GM19397 (cell line): Measurements from ENCODE around the gene TECR.
A peak's percentile ranks its signal among the peaks of the same experiment; 100 is the strongest.
"Not testable (repeated sequence)": the region's sequence is repeated elsewhere in the genome, so short reads cannot be mapped to it uniquely, and the experiment has no call there.

Experiments used
- ATAC-seq: cut with Tn5 transposase; IDR thresholded peaks from one replicate; pipeline ENCODE4 v1.9.1; 2021; ENCODE audit warnings: mild to moderate bottlenecking, moderate library complexity; ENCODE audit not compliant: unreplicated experiment

TECR gene

GRCh38 chr19:14529254-14530004, at the start of gene TECR:
TECR (plus strand) TSS chr19:14529594; CDS start chr19:14529697, 103 bp downstream.
- peak; percentile 96 for ATAC-seq

DNA sequence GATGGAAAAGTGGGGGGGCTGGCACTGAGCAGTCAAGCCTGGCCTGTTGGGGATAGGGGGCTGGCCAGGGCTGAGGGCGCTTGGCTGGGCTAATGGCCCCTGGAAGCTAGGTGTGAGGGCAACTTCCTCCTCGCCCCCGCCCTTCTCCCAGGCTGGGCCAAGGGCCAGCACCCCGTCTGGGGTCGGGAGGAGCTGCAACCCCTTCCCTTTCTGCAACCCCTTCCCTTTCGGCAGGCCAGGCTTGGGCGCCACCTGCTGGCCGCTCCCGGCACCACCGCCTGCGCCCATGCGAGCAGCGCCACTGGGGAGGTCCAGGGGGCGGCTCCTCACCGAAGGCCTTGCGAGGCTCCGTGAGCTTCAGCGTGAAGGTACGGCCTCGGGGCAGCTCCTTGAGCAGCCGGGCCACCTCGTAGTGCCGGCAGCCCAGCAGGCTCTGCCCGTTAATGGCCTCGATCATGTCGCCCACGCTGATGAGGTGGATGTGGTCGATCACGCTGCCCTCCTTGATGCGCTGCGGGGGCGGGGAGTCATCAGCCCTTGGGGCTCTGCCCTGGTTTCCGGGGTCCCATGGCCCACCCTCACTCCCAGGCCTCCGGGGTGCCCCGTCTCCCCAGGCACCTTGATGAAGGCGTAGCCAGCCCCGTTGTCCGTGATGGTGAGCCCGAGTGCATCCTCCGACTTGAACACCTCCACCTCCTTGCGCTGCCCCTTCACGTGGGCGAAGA, 49.3 kb upstream of the TECR start:
- ATAC-seq, result no peak

DNA sequence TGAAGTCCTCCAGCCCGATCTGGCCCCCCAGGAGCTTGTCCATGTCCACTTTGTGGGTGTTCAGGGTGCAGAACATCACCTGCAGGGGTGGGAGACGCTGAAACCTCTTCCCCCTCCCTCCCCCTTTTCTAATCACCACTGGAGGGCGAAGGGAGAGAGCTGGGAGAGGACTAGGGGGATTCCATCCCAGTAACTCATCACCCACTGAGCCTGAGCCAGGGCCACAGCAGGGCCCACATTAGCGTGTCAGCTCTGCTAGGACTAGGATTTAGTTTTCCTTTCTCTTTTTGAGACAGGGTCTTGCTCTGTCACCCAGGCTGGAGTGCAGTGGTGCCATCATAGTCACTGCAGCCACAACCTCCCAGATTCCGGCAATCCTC, 48.7 kb upstream of the TECR start:
- ATAC-seq, result no peak

DNA sequence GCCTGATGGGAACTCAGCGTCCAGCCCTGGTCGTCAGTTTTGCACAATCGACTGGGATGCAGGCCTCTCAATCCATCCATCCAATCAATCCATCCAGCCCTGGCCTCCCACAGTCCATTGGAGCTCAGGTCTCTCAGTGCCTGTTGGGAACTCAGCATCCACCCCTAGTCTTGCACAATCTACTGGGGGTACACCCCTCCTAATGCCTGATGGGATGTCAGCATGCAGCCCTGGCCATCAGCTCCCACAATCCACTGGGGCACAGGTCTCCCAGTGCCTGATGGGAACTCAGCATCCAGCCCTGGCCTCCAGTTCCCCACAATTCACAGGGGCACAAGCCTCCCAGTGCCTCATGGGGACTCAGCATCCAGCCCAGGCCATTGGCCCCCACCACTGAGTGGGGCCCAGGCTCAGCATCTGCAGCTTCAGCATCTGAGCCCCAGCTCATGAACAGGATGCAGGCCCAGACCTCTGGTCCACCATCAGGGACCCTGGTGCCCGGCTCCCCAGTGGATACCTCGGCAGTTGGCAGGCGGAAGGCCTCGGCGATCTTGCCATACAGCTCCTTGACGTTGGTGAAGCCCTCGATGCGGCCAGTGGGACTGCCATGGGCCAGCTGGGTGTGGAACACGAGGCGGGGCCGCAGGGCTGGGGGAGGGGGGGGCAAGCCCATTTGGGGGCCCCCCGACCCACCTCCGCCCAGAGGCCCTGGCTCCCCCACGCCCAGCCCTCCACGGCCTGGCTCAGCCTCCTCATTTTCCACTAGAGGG, 47.0 kb upstream of the TECR start:
- ATAC-seq, result no peak

DNA sequence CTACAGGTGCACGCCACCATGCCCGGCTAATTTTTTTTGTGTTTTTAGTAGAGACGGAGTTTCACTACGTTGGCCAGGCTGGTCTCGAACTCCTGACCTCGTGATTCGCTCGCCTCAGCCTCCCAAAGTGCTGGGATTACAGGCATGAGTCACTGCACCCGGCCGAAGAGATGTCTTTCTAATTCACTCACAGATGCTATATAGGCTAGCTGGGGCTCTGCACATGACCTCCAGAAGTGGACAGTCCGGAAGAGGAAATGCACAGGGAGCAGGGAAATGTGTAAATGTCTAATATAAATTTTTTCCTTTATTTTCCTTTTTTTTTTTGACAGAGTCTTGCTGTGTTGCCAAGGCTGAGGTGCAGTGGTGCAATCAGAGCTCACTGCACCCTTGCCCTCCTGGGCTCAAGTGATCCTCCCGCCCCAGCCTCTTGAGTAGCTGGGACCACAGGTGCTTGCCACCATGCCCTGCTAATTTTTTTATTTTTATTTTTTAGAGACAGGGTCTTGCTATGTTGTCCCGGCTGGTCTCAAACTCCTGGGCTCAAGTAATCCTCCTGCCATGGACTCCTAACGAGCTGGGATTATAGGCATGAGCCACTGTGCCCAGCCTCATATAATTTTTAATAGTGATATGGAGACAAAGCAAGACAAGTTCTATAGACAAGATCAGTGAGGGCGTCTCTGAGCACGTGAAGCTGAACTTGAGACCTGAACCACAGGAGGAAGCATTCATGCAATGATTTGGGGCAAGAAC, 41.8 kb upstream of the TECR start:
- ATAC-seq, result no peak

DNA sequence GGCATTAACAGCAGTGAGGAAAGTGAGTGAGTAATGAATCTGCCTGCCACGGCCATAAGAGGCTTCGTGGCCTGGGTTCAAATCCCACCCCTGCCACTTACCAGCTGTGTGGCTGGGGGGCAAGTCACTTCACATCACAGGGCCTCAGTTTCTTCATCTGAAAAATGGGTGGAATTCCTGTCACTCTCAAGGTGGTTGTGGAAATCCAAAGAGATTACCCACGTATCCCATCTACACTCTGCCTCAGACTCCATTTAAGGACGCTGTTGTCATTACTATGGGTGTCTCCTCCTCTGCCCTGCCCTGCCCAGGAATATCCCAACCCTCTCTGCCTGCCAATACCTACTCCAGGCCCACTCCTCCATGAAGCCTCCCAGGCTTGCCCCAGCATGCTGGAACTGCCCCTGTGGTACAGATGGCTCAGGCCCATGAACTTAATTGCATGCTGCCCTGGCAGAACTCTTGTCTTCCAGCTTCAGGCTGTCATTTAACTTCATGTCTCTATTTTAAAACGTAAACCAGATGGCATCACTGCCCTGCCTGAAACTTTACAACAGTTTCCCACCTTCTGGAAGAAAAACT, 36.5 kb upstream of the TECR start:
- ATAC-seq, result no peak

- no peak for ATAC-seq
Measured at GRCh38 chr19:14494411-14494810, 35.0 kb upstream of the TECR start.

DNA sequence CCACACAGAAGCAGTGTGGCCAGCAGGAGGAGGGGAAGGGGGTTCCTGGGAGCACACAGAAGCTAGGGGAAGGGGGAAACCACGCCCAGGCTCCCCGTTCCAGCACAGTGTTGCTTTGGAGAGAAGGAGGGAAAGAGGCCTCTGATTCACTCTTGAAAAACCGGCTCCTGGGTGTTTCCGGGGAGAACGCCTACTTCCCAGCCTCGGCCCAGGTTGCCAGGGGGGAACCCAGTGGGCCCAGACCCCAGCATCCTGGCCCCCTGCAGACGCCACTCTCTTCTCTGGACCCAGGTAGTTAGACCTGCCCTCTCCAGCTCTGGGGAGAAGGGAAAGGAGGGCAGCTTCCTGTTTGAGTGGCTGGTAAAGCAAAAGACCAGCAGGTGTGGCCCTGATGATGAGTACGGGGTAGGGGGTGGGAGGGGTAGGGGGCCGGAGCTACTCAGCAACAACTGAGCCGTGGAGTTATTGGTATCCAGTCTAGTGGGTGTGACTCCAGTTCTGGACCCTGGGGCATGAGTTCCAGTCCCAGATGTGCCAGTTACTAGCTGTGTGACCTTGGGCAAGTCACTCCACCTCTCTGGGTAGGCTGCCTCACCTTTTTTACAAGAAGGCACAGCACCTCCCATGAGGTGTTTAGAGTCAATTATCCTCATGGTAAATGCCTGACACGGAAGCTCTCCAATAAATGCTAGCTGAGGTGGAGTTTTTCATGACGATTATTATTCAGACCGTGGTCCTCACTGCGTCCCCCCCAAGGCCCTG, 34.3 kb upstream of the TECR start:
- ATAC-seq, result no peak

DNA sequence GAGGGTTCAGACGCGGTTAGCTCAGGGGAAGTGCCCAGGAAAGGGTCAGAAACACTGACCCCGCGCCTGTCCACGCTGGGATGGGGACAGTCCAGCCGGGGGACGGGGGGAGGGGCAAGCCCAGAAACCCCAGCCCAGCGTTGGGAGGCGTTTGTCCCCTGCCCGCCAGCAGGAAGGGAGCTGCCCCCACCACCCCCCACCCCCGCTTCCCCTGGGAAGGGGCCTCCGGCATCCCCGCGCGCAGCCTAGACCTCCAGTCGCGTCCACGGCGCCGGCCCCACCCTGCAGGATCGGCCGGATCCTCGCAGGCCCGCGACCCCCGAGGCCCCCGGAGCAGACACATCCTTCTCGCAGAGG, 33.7 kb upstream of the TECR start:
- no peak for ATAC-seq

DNA sequence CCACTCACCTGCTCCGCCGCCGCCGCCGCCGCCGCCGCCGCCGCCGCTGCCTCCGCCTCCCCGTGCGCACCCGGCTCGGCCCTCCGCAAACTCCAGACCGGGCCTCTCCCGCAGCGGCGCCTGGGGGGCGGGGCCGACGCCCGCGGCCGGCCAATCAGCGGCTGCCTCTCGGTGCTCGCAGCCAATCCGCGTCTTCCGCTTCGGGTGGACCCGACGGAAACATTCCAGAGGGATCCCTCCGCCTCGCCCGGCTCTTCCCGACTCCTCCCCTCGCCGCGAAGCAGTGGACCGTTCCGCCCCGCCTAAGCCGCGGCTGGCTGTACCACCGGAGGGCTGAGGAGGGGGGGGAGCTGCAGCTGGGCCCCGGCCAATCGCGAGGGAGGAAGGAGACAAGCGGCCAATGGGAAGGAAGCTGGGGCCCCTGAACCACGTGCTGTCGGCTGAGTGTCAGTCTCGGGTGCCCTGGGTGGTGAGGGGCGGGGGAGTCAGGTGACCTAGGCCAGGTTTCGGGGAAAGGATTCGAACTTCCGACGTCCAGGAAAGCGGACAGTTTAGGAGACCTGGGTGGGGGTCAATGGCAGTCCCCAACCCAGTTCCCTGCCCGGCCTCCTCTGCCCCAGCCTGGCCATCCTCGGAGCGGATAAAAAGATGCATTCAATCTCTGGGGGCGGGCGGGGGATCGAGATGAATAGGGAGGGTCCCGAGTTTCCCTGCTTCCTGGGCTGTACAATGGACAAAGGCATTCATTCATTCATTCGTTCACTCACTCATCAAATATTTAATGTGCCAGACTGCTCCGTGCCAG, 33.2 kb upstream of the TECR start, which contains the start of gene GIPC1:
Gene GIPC1, minus strand, starts transcription at position 99 of the 805 bp plus-strand sequence. CDS start 13,151 bp downstream, outside the sequence.
- peak; percentile 87 for ATAC-seq

- no peak for ATAC-seq
Measured at GRCh38 chr19:14496834-14497227, 32.6 kb upstream of the TECR start.

DNA sequence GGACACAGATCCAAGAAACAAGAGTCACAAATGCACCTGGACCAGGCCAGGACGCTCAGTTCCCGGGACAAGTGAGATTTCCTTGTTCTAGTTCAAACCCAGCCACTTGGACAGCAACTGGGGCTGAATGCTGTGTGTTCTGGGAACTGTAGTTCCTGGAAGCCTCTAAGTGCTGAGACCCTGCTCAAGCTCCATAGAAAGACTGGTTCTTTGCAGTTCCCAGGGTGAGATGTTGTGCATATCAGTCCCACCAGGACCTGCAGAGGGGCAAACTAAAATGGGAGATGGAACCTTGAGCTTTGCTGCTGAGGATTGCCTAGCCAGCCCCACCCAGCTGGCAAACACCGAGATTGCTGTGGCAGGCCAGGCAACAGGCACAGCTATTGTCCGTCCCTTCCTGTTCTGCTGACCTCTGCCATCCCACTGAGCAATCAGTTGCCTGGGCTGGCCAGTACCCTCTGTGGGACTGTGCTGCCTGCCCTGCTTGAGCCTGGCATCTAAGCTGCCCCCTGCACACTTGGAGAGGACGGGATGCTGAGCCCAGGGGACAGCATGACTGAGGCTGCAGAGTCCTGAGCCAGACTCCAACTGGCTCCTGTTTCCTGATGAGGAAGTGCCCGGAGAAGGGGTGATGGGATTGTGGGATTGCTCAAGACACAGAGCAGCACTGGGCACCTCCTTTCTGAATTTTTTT, 32.0 kb upstream of the TECR start:
- ATAC-seq, result no peak

- no peak for ATAC-seq
Measured at GRCh38 chr19:14502334-14503092, 26.9 kb upstream of the TECR start.

DNA sequence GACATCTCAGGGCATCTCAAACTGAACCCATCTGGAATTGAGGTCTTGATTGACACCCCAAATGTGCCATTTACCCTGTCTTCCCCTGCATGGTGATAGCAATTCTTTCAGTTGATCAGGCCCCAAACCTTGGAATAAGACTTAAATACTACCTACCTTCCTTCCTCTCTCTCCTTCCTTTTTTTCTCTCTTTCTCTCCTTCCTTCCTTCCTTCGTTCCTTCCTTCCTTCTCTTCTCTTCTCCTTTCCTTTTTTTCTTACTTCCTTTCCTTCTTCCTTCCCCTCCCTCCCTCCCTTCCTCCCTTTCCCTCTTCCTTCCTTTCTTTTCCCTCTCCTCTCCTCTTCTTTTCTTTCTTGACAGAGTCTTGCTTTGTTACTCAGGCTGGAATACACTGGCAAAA, 26.1 kb upstream of the TECR start:
- no peak for ATAC-seq

DNA sequence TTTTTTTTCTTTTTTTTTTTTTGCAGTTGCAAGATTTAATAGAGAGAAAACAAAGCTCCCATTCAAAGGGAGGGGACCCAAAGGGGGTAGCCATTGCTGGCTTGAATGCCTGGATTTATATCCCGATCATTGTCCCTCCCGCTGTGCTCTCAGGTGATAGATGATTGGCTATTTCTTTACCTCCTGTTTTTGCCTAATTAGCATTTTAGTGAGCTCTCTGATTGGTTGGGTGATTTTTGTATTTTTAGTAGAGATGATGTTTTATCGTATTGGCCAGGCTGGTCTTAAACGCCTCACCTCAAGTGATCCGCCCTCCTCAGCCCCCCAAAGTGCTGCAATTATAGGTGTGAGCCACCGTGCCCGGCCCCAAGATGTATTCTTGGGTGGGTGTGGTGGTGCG, 24.8 kb upstream of the TECR start:
- ATAC-seq, result not testable (repeated sequence)

DNA sequence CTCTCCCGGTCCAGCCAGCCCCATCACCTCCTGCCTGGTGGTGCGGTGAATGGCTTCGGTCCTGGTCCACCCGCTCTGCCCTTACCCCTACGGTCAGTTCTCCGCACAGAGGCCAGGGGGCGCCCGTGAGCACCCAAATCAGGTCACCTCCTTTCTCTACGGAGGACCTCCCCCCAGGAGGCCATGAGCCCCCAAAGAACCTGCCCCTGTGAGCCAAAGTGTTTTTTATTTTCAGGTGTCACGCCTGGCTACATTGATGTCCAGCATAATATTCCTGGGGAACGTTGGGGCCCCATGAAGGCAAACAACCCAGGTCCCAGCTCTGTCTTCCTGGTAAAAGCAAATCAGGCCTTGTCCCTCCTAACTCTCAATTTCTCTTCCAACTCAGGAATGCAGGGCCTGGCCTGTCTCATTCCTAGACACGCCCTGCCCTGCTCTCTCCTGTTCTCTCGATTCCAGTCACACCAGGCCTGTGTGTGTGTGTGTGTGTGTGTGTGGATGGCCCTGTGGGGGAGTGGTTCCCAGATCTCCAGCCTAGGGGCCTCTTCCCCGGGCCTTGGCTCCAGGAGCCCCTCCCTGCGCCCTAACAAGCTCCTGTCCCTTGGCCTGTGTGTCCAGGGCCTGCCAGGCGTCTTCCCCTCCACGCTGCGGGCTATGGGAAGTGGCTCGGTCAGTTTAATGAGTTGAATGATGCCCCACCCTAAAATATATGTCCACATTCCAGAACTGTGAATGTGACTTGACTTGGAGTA, 23.7 kb upstream of the TECR start:
- ATAC-seq, result no peak
